Pulmonary artery endothelial cell (primary cell): ENCODE data around the gene FBXL19. TPM values are rescaled to one million over a fixed set of nuclear protein-coding genes. Genes with fewer than 3 reads are reported as not detected.
A peak's percentile ranks its signal among the peaks of the same experiment; 100 is the strongest.
"Not testable (repeated sequence)": the region's sequence is repeated elsewhere in the genome, so short reads cannot be mapped to it uniquely, and the experiment has no call there.

Experiments used
- DNase-seq: peaks from one replicate; pipeline ENCODE4 v3.0.0-alpha.2; 2011; ENCODE audit warnings: low read depth, low spot score
- total RNA-seq: library from RNA; depleted of rRNA; stranded (reverse); fragments of >200 nt; gene quantifications from 2 replicates; pipeline ENCODE4 v1.2.3, GENCODE V29; 2014

Gene FBXL19
- total RNA-seq, 1 donor from 2014 or later: 27.0 TPM

- DNase-seq: peak; percentile 77
These were observed 1.5 kb upstream of the FBXL19 start for GRCh38 chr16:30921748-30922419.

- DNase-seq: peak; percentile 99
These were observed 882 bp upstream of the FBXL19 start for GRCh38 chr16:30922420-30922959.

GRCh38 chr16:30922960-30923535 lies 324 bp upstream of the FBXL19 start:
- DNase-seq: peak; percentile 99

GRCh38 chr16:30924076-30924912 lies 922 bp downstream of the FBXL19 start:
- DNase-seq: no peak

GRCh38 chr16:30924913-30925631 lies 1.7 kb downstream of the FBXL19 start:
- DNase-seq: no peak

GRCh38 chr16:30925632-30925987 lies 2.2 kb downstream of the FBXL19 start:
- DNase-seq: no peak

- no peak for DNase-seq
These were observed 2.8 kb downstream of the FBXL19 start for GRCh38 chr16:30925995-30926811.

GRCh38 chr16:30926937-30927788 lies 3.8 kb downstream of the FBXL19 start:
- DNase-seq: no peak

- no peak for DNase-seq
These were observed 4.5 kb downstream of the FBXL19 start for GRCh38 chr16:30927789-30928378.

- DNase-seq: no peak
These were observed 5.0 kb downstream of the FBXL19 start for GRCh38 chr16:30928390-30928789.

- DNase-seq: no peak
These were observed 5.8 kb downstream of the FBXL19 start for GRCh38 chr16:30929167-30929566.

- no peak for DNase-seq
These were observed 6.8 kb downstream of the FBXL19 start for GRCh38 chr16:30930160-30930571.

GRCh38 chr16:30931068-30931650 lies 7.8 kb downstream of the FBXL19 start:
- no peak for DNase-seq

GRCh38 chr16:30934827-30935557 lies 11.6 kb downstream of the FBXL19 start:
- DNase-seq: no peak

GRCh38 chr16:30937692-30938091 lies 14.3 kb downstream of the FBXL19 start:
- DNase-seq: no peak

GRCh38 chr16:30939571-30939970 lies 16.2 kb downstream of the FBXL19 start:
- not testable (repeated sequence) for DNase-seq

- DNase-seq: no peak
These were observed 18.4 kb downstream of the FBXL19 start for GRCh38 chr16:30941600-30942425.
